BLaER1 (cell line): ENCODE data around the gene KIFBP.
"Not testable (repeated sequence)": the region's sequence is repeated elsewhere in the genome, so short reads cannot be mapped to it uniquely, and the experiment has no call there.

Source experiments
- H3K27ac ChIP-seq: shearing (Covaris generic); formaldehyde crosslinking; 2 replicates; pipeline ENCODE4 v1.8.1; 2022
- H3K27me3 ChIP-seq: shearing (Covaris generic); formaldehyde crosslinking; 2 replicates; pipeline ENCODE4 v1.8.1; 2022
- H3K36me3 ChIP-seq: shearing (Covaris generic); formaldehyde crosslinking; 2 replicates; pipeline ENCODE4 v1.8.1; 2022
- H3K4me1 ChIP-seq: shearing (Covaris generic); formaldehyde crosslinking; 2 replicates; pipeline ENCODE4 v1.8.1; 2022
- H3K4me2 ChIP-seq: shearing (Covaris generic); formaldehyde crosslinking; 2 replicates; pipeline ENCODE4 v1.8.1; 2022
- H3K4me3 ChIP-seq: shearing (Covaris generic); formaldehyde crosslinking; 2 replicates; pipeline ENCODE4 v1.8.1; 2022
- H3K9ac ChIP-seq: shearing (Covaris generic); formaldehyde crosslinking; 2 replicates; pipeline ENCODE4 v1.8.1; 2022
- H3K9me3 ChIP-seq: shearing (Covaris generic); formaldehyde crosslinking; 2 replicates; pipeline ENCODE4 v1.8.1; 2022
- H4K20me1 ChIP-seq: shearing (Covaris generic); formaldehyde crosslinking; 2 replicates; pipeline ENCODE4 v1.8.1; 2022
- Cebpa-rat ChIP-seq: shearing (Covaris generic); IDR thresholded peaks from 2 replicates; pipeline ENCODE4 v1.8.1; 2022

Gene KIFBP

DNA sequence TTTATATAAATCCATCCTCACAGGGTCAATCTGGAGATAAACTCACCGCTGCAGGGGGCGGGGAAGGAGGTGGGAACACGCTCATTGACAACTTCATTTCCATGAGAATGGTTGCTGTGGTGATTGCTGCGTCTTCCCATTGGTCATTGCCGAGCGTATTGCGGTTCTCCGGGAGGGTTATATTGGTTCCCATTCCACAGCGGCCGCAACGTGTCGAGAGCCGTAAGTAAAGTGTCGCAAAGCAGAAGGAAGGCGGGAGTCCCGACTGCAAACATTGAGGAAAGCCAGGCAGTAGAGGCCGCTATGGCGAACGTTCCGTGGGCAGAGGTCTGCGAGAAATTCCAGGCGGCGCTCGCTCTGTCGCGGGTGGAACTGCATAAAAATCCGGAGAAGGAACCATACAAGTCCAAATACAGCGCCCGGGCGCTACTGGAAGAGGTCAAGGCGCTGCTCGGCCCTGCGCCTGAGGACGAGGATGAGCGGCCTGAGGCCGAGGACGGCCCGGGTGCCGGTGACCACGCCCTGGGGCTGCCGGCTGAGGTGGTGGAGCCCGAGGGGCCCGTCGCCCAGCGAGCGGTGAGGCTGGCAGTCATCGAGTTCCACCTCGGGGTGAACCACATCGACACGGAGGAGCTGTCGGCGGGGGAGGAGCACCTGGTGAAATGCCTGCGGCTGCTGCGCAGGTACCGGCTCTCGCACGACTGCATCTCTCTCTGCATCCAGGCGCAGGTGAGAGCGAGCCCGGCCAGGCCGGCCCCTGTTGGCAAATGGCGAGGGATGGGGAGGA, at the start of gene KIFBP:
KIFBP (plus strand) TSS at position 274 of the 787 bp plus-strand sequence; CDS start at position 304, 30 bp downstream.
- peak within 1 kb of the TSS; percentile 74 for H3K27ac ChIP-seq

DNA sequence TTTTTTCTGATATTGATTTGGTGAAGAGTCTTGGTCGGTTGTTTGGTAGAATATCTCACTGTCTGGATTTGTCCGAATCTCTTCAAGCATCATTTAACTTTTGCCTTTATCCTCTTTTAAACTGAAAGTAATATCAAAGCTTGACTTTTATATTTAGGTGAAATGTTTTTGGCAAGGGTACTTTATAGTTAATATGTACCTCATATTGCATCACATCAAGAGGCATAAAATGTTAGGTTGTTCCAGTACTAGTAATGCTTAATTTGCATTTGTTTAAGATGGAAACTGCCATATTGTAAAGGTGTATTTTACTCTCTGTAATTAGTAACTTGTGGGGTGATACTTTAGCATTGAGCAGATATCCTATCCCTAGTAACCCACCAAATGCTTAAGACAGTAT, 49.7 kb upstream of the KIFBP start:
- H3K9ac ChIP-seq = no peak overlapping the region
- H3K4me2 ChIP-seq = no peak overlapping the region
- no peaks in the 10 kb centered on the region for H3K4me1 ChIP-seq
- 0 out of 2 replicates have a peak, but pooled peaks cover 10% of the 10 kb centered on the region for H4K20me1 ChIP-seq
- TF ChIP-seq Cebpa-rat = no peak
- H3K27me3 ChIP-seq = no peaks in the 10 kb centered on the region
- no peaks in the 10 kb centered on the region for H3K9me3 ChIP-seq
- H3K27ac ChIP-seq = no peak overlapping the region
- no peak overlapping the region for H3K4me3 ChIP-seq
- H3K36me3 ChIP-seq = peaks cover 90% of the 10 kb centered on the region

More for the DNA sequence above, at the start of gene KIFBP:
- Histone ChIP-seq H3K9ac (peak within 1 kb of the TSS; percentile 85), H3K36me3 (peaks cover 19% of the 10 kb centered on the region), H3K4me3 (peak within 1 kb of the TSS; percentile 82), H3K9me3 (no peaks in the 10 kb centered on the region), H3K27me3 (no peaks in the 10 kb centered on the region), H4K20me1 (peaks cover 9% of the 10 kb centered on the region), H3K4me1 (peaks cover 30% of the 10 kb centered on the region), H3K4me2 (peak within 1 kb of the TSS; percentile 92)
- no peak for TF ChIP-seq Cebpa-rat

DNA sequence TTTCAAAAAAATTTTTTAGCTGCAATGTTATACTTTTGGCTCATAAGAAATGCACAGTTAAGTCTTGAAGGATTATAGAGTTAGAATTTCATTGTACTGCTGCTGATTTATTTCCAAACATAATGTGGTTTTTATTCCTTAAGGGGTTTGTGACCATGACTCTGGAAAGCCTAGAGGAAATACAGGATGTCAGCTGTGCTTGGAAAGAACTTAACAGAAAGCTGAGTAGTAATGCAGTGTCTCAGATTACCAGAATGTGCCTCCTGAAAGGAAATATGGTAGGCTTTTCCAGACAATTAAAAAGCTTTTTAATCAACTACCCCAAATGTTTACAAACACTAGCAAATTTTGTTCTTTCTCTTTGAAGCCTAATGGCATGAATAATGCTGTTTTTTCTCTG, 47.7 kb upstream of the KIFBP start:
- not testable (repeated sequence) for H3K27ac ChIP-seq, H3K4me3 ChIP-seq, H3K27me3 ChIP-seq, H3K9me3 ChIP-seq, H3K4me2 ChIP-seq, H3K9ac ChIP-seq, H3K4me1 ChIP-seq
- 0 out of 2 replicates have a peak, but pooled peaks cover 10% of the 10 kb centered on the region for H4K20me1 ChIP-seq
- H3K36me3 ChIP-seq = peaks cover 87% of the 10 kb centered on the region

DNA sequence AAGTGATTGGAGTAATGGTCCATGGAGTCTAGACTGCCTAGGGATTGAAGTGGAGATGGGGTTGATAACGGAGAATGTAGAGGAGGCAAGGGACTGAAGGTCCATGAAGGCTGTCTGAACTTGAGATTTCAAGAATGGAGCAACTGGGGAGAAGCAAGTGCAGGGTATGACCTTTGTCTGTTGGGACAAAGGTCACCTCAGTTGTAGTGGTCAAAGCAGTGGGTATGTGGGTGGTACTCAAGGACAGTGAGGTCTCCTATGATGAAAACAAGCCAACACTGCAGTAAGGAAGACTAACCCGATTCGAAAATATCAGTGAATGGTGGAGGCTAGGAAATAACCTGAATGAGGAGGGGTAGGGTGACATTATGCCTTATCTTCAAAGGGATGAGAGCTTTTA, 38.0 kb upstream of the KIFBP start:
- Histone ChIP-seq H4K20me1 (no peaks in the 10 kb centered on the region), H3K9me3 (no peaks in the 10 kb centered on the region), H3K27me3 (no peaks in the 10 kb centered on the region), H3K9ac (no peak overlapping the region), H3K36me3 (peaks cover 72% of the 10 kb centered on the region), H3K4me3 (no peak overlapping the region), H3K4me1 (peaks cover 9% of the 10 kb centered on the region), H3K27ac (no peak overlapping the region), H3K4me2 (no peak overlapping the region)
- no peak for TF ChIP-seq Cebpa-rat

GRCh38 chr10:68954904-68955303, 33.7 kb upstream of the KIFBP start:
- Histone ChIP-seq H3K9me3 (no peaks in the 10 kb centered on the region), H3K27ac (peak overlapping the region; percentile 91), H3K9ac (peak overlapping the region; percentile 88), H3K4me1 (peaks cover 36% of the 10 kb centered on the region), H3K4me3 (peak overlapping the region; percentile 78), H3K4me2 (peak overlapping the region; percentile 87), H3K27me3 (no peaks in the 10 kb centered on the region), H4K20me1 (peaks cover 28% of the 10 kb centered on the region), H3K36me3 (peaks cover 51% of the 10 kb centered on the region)
- no peak for TF ChIP-seq Cebpa-rat

GRCh38 chr10:68955355-68955831, 33.2 kb upstream of the KIFBP start:
- TF ChIP-seq Cebpa-rat = no peak
- Histone ChIP-seq H3K4me2 (peak overlapping the region; percentile 87), H3K27me3 (no peaks in the 10 kb centered on the region), H3K4me1 (peaks cover 39% of the 10 kb centered on the region), H3K36me3 (peaks cover 51% of the 10 kb centered on the region), H3K4me3 (peak overlapping the region; percentile 78), H3K9me3 (no peaks in the 10 kb centered on the region), H3K9ac (peak overlapping the region; percentile 88), H3K27ac (peak overlapping the region; percentile 91), H4K20me1 (peaks cover 33% of the 10 kb centered on the region)

DNA sequence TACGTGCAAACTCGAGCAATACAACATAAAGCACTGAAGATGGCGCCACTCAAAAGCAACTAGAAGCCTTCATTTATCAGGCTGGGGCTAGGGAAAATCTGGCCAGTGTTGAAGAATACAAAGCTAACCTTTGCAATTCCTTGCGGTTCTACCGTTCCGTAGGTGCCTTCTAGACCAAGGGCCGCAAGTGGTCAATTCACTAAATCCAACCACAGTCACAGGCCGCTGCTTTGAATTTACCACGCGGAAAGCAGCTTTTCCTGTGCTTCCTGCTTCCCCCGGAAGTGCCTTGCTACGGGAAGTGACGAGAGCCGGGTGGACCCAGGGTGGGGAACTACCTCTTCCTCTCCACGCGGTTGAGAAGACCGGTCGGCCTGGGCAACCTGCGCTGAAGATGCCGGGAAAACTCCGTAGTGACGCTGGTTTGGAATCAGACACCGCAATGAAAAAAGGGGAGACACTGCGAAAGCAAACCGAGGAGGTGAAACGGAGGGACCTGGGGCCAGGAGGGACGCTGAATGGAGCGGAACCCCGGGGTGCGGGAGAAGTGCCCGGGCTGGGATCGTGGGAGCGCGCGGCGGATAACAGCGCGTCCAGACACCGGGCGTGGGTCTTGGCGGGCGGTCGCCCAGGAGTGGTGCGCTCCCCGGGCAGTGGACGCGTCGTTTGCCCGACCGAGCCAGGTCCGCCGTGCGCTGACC, 32.6 kb upstream of the KIFBP start, which contains the start of gene DDX21:
DDX21 (plus strand) TSS at position 339 of the 701 bp plus-strand sequence; CDS start at position 395, 56 bp downstream.
- peak within 1 kb of the TSS; percentile 91 for H3K27ac ChIP-seq
- H3K9me3 ChIP-seq = no peaks in the 10 kb centered on the region
- peaks cover 51% of the 10 kb centered on the region for H3K36me3 ChIP-seq
- no peaks in the 10 kb centered on the region for H3K27me3 ChIP-seq
- no peak for TF ChIP-seq Cebpa-rat
- H3K4me3 ChIP-seq = peak within 1 kb of the TSS; percentile 78
- peaks cover 39% of the 10 kb centered on the region for H4K20me1 ChIP-seq
- peak within 1 kb of the TSS; percentile 88 for H3K9ac ChIP-seq
- peak within 1 kb of the TSS; percentile 87 for H3K4me2 ChIP-seq
- H3K4me1 ChIP-seq = peaks cover 39% of the 10 kb centered on the region

- H4K20me1 ChIP-seq = peaks cover 52% of the 10 kb centered on the region
- no peaks in the 10 kb centered on the region for H3K9me3 ChIP-seq
- peak overlapping the region; percentile 88 for H3K9ac ChIP-seq
- H3K4me1 ChIP-seq = peaks cover 39% of the 10 kb centered on the region
- peaks cover 54% of the 10 kb centered on the region for H3K36me3 ChIP-seq
- H3K27me3 ChIP-seq = no peaks in the 10 kb centered on the region
- peak overlapping the region; percentile 87 for H3K4me2 ChIP-seq
- H3K27ac ChIP-seq = peak overlapping the region; percentile 91
- H3K4me3 ChIP-seq = peak overlapping the region; percentile 78
- no peak for TF ChIP-seq Cebpa-rat
Observed at GRCh38 chr10:68957284-68957615, 31.4 kb upstream of the KIFBP start.

- Histone ChIP-seq H3K27ac (peak overlapping the region; percentile 91; the same call in 1 of the 2 replicates), H3K4me3 (peak overlapping the region; percentile 78), H3K4me1 (peaks cover 39% of the 10 kb centered on the region), H3K36me3 (peaks cover 55% of the 10 kb centered on the region), H3K27me3 (no peaks in the 10 kb centered on the region), H3K4me2 (peak overlapping the region; percentile 87), H3K9me3 (no peaks in the 10 kb centered on the region), H3K9ac (peak overlapping the region; percentile 88), H4K20me1 (peaks cover 56% of the 10 kb centered on the region)
- TF ChIP-seq Cebpa-rat = no peak
Observed at GRCh38 chr10:68957654-68958053, 30.9 kb upstream of the KIFBP start.
